Measurements from ENCODE around the gene RPS2. TPM values are rescaled to one million over a fixed set of nuclear protein-coding genes. Genes with fewer than 3 reads are reported as not detected.

Gene RPS2
- total and polyA plus RNA-seq, 2 of the 8 experiments (the other 6 are each of a cell fraction or from before 2014, with no cell fraction given), result 4,042 to 16,783 TPM

DNA sequence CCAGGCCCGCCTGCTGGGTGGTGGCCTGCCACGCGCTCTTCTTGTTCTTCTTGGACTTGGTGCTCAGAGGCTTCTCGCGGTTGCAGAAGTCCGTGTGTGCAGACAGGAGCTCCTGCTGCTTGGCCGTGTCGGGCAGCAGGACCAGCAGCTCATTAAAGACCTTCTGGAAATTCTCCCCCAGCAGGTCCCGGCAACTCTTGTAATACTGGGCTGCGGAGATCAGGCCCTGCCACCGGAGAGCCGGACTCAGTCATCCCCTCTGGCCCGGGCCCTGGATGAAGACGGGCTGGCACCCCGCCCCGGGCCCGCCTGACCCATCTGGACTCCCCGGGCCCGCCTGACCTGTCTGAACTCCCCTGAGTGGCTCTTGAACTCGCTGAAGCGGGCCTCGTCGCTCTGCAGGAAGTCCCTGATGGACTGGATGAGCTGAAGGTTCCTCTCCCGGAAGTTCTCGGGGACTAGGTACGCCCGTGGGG lies 33.8 kb upstream of the RPS2 start:
- FAIRE-seq (no peak), DNase-seq (ENCODE audit: low read depth in 1 of 2, low spot score in 2 of 2) (no peak)
- Histone ChIP-seq H3K9me3 (ENCODE audit: insufficient read depth in 2 of 2, low read depth in 1 of 2, low read length in 1 of 2) (no peaks in the 10 kb centered on the region), H3K4me1 (replicated peaks in 1 of 4; ENCODE audit: control insufficient read depth in 3 of 4, insufficient read depth in 4 of 4, low read length in 3 of 4) (peaks cover 0 to 2% (median under 1%) of the 10 kb centered on the region in 4 experiments; a peak in 3 of 7 replicates), H3K4me3 (ENCODE audit: extremely low read depth in 1 of 4, insufficient read depth in 2 of 4, low read depth in 3 of 4, low read length in 4 of 4) (no peak overlapping the region), H4K91ac (replicated peaks; ENCODE audit: insufficient read length, low read length) (no peak overlapping the region), H3K27me3 (replicated peaks in 1 of 4; ENCODE audit: control insufficient read depth in 3 of 4, extremely low read depth in 1 of 4, insufficient read depth in 3 of 4, low read length in 3 of 4) (peaks cover 0 to under 1% (median 0%) of the 10 kb centered on the region in 4 experiments; a peak in 1 of 7 replicates), H4K20me1 (replicated peaks in 1 of 2; ENCODE audit: control insufficient read depth in 1 of 2, insufficient read depth in 2 of 2, low read length in 2 of 2) (peaks cover 14 to 29% of the 10 kb centered on the region in 2 experiments), H2BK15ac (ENCODE audit: low read length) (no peak overlapping the region), H2BK120ac (replicated peaks; ENCODE audit: low read depth, low read length) (no peak overlapping the region), H3K79me1 (ENCODE audit: low read depth, low read length) (no peaks in the 10 kb centered on the region), H3K56ac (replicated peaks; ENCODE audit: insufficient read length, low read depth, low read length) (no peak overlapping the region), H3K36me3 (ENCODE audit: control insufficient read depth in 2 of 4, insufficient read depth in 4 of 4, low read length in 3 of 4) (peaks cover 24 to 52% (median 42%) of the 10 kb centered on the region in 4 experiments), H2BK12ac (ENCODE audit: low read depth, low read length) (no peak overlapping the region), H3K9ac (replicated peaks in 1 of 4; ENCODE audit: extremely low read depth in 1 of 4, low read depth in 3 of 4, low read length in 3 of 4) (no peak overlapping the region), H3K4ac (replicated peaks; ENCODE audit: insufficient read length, low read depth, low read length) (no peak overlapping the region), H3K14ac (ENCODE audit: insufficient read length) (no peak overlapping the region), H4K5ac (ENCODE audit: insufficient read length, low read depth, low read length) (no peak overlapping the region), H3K4me2 (ENCODE audit: insufficient read depth in 1 of 2, low read depth in 2 of 2, low read length in 2 of 2) (no peak overlapping the region), H2BK20ac (ENCODE audit: low read length) (no peak overlapping the region), H2AFZ (ENCODE audit: low read length) (no peak overlapping the region), H3K27ac (ENCODE audit: low read depth, low read length) (no peak overlapping the region), H4K8ac (ENCODE audit: extremely low read depth, insufficient read depth, low read length) (no peak overlapping the region), H3K18ac (ENCODE audit: extremely low read depth, low read length) (no peak overlapping the region), H3K23ac (ENCODE audit: insufficient read length) (no peak overlapping the region), H3K23me2 (ENCODE audit: low read depth, low read length) (no peaks in the 10 kb centered on the region), H3K79me2 (ENCODE audit: control insufficient read depth in 1 of 2, insufficient read depth in 2 of 2, low read length in 2 of 2) (peaks cover 0 to 5% of the 10 kb centered on the region in 2 experiments; a peak in 1 of 4 replicates), H2BK5ac (ENCODE audit: low read depth, low read length) (no peak overlapping the region), H2AK5ac (ENCODE audit: low read depth, low read length) (no peak overlapping the region)
- WGBS, 2 experiments (ENCODE audit: extremely low coverage in 1 of 2, insufficient coverage in 1 of 2, insufficient read length in 1 of 2, insufficient replicate concordance in 2 of 2, low coverage in 1 of 2, low lambda C conversion rate in 2 of 2, missing lambda C conversion rate in 1 of 2), result 92% methylated on average over 24 of the region's 27 CpGs; no CpG with 5 or more reads in 1 of the 2 experiments
- ChIA-PET POLR2A (ENCODE audit: partially characterized antibody) (interaction anchor here (2.6 to 28.2 kb wide), 3 partner anchors 20 to 157 kb away, joined by 7 to 736 read pairs (median 9); partner anchors contain the start of genes NDUFB10, RNF151, RPS2 and TBL3), CTCF (ENCODE audit: partially characterized antibody) (interaction anchor here (0.5 to 2.8 kb wide), 4 partner anchors 15 to 294 kb away, joined by 3 to 8 read pairs (median 4); no protein-coding TSS in a partner anchor)
- TF ChIP-seq JUND (IDR thresholded peaks at IDR 0.05; ENCODE audit: low read length) (no peak), JUN (IDR thresholded peaks at IDR 0.05; ENCODE audit: low read depth, low read length) (no peak), CHD1 (IDR thresholded peaks at IDR 0.05; ENCODE audit: low read depth, low read length) (no peak), RAD21 (IDR thresholded peaks at IDR 0.05 in 1 of 2, conservative IDR thresholded peaks at IDR 0.05 in 1 of 2; ENCODE audit: low read depth in 2 of 2, low read length in 2 of 2) (no peak), HDAC2 (IDR thresholded peaks at IDR 0.05; ENCODE audit: borderline replicate concordance in 1 of 2, low read depth in 2 of 2, low read length in 2 of 2) (no peak), RNF2 (IDR thresholded peaks at IDR 0.05; ENCODE audit: borderline replicate concordance, low read depth, low read length, missing control alignments, poor library complexity, severe bottlenecking) (no peak), RFX5 (IDR thresholded peaks at IDR 0.05; ENCODE audit: borderline replicate concordance, low read depth, low read length) (no peak), BCL11A (IDR thresholded peaks at IDR 0.05; ENCODE audit: low read depth in 2 of 2, low read length in 2 of 2) (no peak), TEAD4 (IDR thresholded peaks at IDR 0.05; ENCODE audit: low read depth, low read length) (no peak)
- TF ChIP-seq, protein P1, sequence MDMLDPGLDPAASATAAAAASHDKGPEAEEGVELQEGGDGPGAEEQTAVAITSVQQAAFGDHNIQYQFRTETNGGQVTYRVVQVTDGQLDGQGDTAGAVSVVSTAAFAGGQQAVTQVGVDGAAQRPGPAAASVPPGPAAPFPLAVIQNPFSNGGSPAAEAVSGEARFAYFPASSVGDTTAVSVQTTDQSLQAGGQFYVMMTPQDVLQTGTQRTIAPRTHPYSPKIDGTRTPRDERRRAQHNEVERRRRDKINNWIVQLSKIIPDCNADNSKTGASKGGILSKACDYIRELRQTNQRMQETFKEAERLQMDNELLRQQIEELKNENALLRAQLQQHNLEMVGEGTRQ (IDR thresholded peaks at IDR 0.05; ENCODE audit: low read length), result no peak

Data from H1 (cell line).